Stimulated activated CD8-positive, alpha-beta memory T cell treated with anti-CD3 and anti-CD28 coated beads, Interleukin-7, amount 100 ng/mL, for 48 hours (primary cell): ENCODE data around the gene RABEP2.

Source experiments
- DNase-seq, 2 donors: peaks; one replicate each; pipeline ENCODE4 v3.0.0-alpha.2; 2020; ENCODE audit warnings: low read depth in 1 of 2; ENCODE audit errors: extremely low read depth in 1 of 2

Gene RABEP2

GRCh38 chr16:28859326-28859725 is 65.7 kb downstream of the RABEP2 start:
- no peak for DNase-seq

GRCh38 chr16:28858421-28858820 is 66.6 kb downstream of the RABEP2 start:
- no peak for DNase-seq
